Panc1 (cell line): Measurements from ENCODE around the gene SERPINE2. TPM values are rescaled to one million over a fixed set of nuclear protein-coding genes. Genes with fewer than 3 reads are reported as not detected.

Experiments used
- ATAC-seq: fragments of 200-7000 bp; cut with Tn5 transposase; 2 replicates; pipeline ENCODE4 v1.9.1; 2020; ENCODE audit warnings: mild to moderate bottlenecking, moderate library complexity
- BruUV-seq: library from RNA; stranded (reverse); fragments of 400-500 nt; replicated peaks from 2 replicates; lab custom pipeline; 2021; lab: Mats Ljungman, UMichigan
- CTCF ChIA-PET: fragments of 300-600 bp; sonication (Branson Sonifier 250); formaldehyde crosslinking; loops from one replicate; lab custom pipeline; 2022; ENCODE audit warnings: antibody characterized with exemption; lab: Charles Lee
- POLR2A ChIA-PET: fragments of 300-600 bp; sonication (Branson Sonifier 250); formaldehyde crosslinking; loops from one replicate; lab custom pipeline; 2022; ENCODE audit warnings: antibody characterized with exemption; lab: Charles Lee
- DNase-seq: peaks from one replicate; pipeline ENCODE4 v3.0.0-alpha.2; 2010; ENCODE audit warnings: low read depth, low spot score
- H3K27ac ChIP-seq: 2 replicates; pipeline ENCODE4 v1.5.1; 2011; ENCODE audit warnings: mild to moderate bottlenecking, low read length, inconsistent platforms
- H3K27me3 ChIP-seq: fragments of 200-500 bp; sonication (Bioruptor generic); 2 replicates; pipeline ENCODE4 v1.6.0; 2014; ENCODE audit warnings: low read length, inconsistent platforms; ENCODE audit not compliant: control insufficient read depth, insufficient read depth
- H3K36me3 ChIP-seq: fragments of 200-500 bp; sonication (Bioruptor generic); 2 replicates; pipeline ENCODE4 v1.5.1; 2014; ENCODE audit warnings: inconsistent platforms, mild to moderate bottlenecking, low read length, moderate library complexity; ENCODE audit not compliant: control insufficient read depth, insufficient read depth
- H3K4me1 ChIP-seq: 2 replicates; pipeline ENCODE4 v1.5.1; 2011; ENCODE audit warnings: inconsistent platforms, mild to moderate bottlenecking, low read length, moderate library complexity; ENCODE audit not compliant: control insufficient read depth, insufficient read depth
- H3K4me3 ChIP-seq, 2 experiments: 2 replicates each; pipeline ENCODE4 v1.5.1; 2011 to 2012; ENCODE audit warnings: low read depth in 2 of 2, low read length in 2 of 2, mild to moderate bottlenecking in 2 of 2, inconsistent platforms in 1 of 2, moderate library complexity in 1 of 2
- H3K9me3 ChIP-seq: fragments of 200-500 bp; sonication (Bioruptor generic); 2 replicates; pipeline ENCODE4 v1.5.1; 2014; ENCODE audit warnings: low read depth, mild to moderate bottlenecking, inconsistent platforms, low read length, moderate library complexity; ENCODE audit not compliant: control insufficient read depth, insufficient read depth
- POLR2AphosphoS5 ChIP-seq: IDR thresholded peaks from 2 replicates; pipeline ENCODE4 v1.6.1; 2012; ENCODE audit warnings: mild to moderate bottlenecking, low read depth, low read length, moderate library complexity
- SIN3A ChIP-seq: IDR thresholded peaks from 2 replicates; pipeline ENCODE4 v1.6.1; 2012; ENCODE audit warnings: low read depth, mild to moderate bottlenecking, low read length, moderate library complexity, borderline replicate concordance; ENCODE audit not compliant: insufficient read depth
- TCF7L2 ChIP-seq: IDR thresholded peaks from 2 replicates; pipeline ENCODE4 v1.6.1; 2011; ENCODE audit warnings: mild to moderate bottlenecking, low read depth, low read length, inconsistent platforms
- in situ Hi-C: cut with HindIII; loops from 2 replicates; pipeline ENCODE4 v1.10.0; 2016; ENCODE audit warnings: low sequenced_read_pairs, low pct_unique_long_range_greater_than_20kb
- intact Hi-C: fragments of 100-400 bp; cut with micrococcal nuclease; formaldehyde crosslinking; loops from one replicate; pipeline ENCODE4 v1.10.0; 2022; ENCODE audit not compliant: unreplicated experiment
- total RNA-seq: library from RNA; stranded (reverse); gene quantifications from one replicate; pipeline ENCODE4 v1.2.1, GENCODE V29; 2021; ENCODE audit not compliant: unreplicated experiment
- TF ChIP-seq, protein P1 (sequence below), 2 experiments: IDR thresholded peaks; 2 replicates each; pipeline ENCODE4 v1.6.1; 2011 to 2012; ENCODE audit warnings: low read depth in 2 of 2, control low read depth in 1 of 2, low read length in 1 of 2, mild to moderate bottlenecking in 1 of 2, moderate library complexity in 1 of 2; ENCODE audit not compliant: insufficient read depth in 1 of 2
- TF ChIP-seq, protein P2 (sequence below): fragments of 450-650 bp; IDR thresholded peaks from 2 replicates; pipeline ENCODE4 v1.5.1; 2017; ENCODE audit warnings: mild to moderate bottlenecking

The SERPINE2 gene
- total RNA-seq, 1 experiment from 2014 or later, result 3.1 TPM

DNA sequence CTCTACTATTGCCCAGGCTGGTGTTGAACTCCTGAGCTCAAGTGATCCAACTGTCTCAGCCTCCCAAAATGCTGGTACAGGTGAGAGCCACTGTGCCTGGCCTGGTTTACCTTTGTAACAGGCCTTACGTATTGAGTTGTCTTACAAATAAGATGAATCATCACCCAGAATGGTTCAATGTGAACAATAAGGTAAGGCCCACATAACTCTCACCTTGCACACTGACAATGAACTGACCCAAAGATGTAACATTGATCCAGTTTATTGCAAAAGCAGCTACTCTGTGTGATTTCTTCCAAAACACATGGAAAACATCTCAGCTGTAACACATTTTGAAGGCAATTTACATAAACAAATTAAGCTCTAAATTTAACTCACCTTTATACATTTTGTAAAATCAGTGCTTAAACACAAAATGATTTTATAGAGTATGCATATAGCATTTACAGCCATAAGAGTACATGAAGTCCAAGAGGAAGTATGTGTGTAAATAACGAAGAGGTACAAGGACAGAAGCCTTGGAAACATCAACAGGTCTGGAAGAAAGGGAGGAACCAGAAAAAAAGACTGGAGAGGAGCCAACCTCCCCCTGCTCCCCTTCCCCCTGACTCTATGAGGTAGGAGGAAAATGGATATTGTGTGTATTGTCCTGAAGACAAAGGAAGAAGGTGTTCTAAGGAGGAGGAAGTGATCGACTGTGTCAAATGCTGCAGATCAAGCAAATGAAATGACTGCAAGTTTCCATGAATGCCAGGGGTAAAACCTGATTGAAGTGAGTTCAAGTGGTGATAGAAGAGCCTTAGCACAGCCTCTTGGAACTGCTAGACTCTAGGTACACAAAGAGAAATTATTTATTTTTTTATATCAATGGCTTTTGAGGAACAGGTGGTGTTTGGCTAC, 88.4 kb downstream of the SERPINE2 start:
- Histone ChIP-seq H3K4me1 (peaks cover 1% of the 10 kb centered on the region; the same call in 1 of the 2 replicates), H3K36me3 (no peaks in the 10 kb centered on the region), H3K9me3 (no peaks in the 10 kb centered on the region), H3K4me3 (no peak overlapping the region), H3K27me3 (no peaks in the 10 kb centered on the region), H3K27ac (no peak overlapping the region)
- intact Hi-C loops (no loop called here), in situ Hi-C loops (no loop called here)
- BruUV-seq, result no TSS peak
- ATAC-seq, result no peak
- DNase-seq, result no peak
- no peak for TF ChIP-seq TCF7L2
- no peak for TF ChIP-seq POLR2AphosphoS5
- TF ChIP-seq, protein P1, sequence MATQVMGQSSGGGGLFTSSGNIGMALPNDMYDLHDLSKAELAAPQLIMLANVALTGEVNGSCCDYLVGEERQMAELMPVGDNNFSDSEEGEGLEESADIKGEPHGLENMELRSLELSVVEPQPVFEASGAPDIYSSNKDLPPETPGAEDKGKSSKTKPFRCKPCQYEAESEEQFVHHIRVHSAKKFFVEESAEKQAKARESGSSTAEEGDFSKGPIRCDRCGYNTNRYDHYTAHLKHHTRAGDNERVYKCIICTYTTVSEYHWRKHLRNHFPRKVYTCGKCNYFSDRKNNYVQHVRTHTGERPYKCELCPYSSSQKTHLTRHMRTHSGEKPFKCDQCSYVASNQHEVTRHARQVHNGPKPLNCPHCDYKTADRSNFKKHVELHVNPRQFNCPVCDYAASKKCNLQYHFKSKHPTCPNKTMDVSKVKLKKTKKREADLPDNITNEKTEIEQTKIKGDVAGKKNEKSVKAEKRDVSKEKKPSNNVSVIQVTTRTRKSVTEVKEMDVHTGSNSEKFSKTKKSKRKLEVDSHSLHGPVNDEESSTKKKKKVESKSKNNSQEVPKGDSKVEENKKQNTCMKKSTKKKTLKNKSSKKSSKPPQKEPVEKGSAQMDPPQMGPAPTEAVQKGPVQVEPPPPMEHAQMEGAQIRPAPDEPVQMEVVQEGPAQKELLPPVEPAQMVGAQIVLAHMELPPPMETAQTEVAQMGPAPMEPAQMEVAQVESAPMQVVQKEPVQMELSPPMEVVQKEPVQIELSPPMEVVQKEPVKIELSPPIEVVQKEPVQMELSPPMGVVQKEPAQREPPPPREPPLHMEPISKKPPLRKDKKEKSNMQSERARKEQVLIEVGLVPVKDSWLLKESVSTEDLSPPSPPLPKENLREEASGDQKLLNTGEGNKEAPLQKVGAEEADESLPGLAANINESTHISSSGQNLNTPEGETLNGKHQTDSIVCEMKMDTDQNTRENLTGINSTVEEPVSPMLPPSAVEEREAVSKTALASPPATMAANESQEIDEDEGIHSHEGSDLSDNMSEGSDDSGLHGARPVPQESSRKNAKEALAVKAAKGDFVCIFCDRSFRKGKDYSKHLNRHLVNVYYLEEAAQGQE (IDR thresholded peaks at IDR 0.05; ENCODE audit: insufficient read depth in 1 of 2, low read depth in 2 of 2, low read length in 1 of 2), result no peak
- TF ChIP-seq SIN3A, result no peak
- TF ChIP-seq, protein P2, sequence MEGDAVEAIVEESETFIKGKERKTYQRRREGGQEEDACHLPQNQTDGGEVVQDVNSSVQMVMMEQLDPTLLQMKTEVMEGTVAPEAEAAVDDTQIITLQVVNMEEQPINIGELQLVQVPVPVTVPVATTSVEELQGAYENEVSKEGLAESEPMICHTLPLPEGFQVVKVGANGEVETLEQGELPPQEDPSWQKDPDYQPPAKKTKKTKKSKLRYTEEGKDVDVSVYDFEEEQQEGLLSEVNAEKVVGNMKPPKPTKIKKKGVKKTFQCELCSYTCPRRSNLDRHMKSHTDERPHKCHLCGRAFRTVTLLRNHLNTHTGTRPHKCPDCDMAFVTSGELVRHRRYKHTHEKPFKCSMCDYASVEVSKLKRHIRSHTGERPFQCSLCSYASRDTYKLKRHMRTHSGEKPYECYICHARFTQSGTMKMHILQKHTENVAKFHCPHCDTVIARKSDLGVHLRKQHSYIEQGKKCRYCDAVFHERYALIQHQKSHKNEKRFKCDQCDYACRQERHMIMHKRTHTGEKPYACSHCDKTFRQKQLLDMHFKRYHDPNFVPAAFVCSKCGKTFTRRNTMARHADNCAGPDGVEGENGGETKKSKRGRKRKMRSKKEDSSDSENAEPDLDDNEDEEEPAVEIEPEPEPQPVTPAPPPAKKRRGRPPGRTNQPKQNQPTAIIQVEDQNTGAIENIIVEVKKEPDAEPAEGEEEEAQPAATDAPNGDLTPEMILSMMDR, result no peak
- POLR2A ChIA-PET, result no interaction called here
- CTCF ChIA-PET, result interaction anchor here (1.0 kb wide), 1 partner anchor 275 kb away, joined by 4 read pairs; no protein-coding TSS in a partner anchor

DNA sequence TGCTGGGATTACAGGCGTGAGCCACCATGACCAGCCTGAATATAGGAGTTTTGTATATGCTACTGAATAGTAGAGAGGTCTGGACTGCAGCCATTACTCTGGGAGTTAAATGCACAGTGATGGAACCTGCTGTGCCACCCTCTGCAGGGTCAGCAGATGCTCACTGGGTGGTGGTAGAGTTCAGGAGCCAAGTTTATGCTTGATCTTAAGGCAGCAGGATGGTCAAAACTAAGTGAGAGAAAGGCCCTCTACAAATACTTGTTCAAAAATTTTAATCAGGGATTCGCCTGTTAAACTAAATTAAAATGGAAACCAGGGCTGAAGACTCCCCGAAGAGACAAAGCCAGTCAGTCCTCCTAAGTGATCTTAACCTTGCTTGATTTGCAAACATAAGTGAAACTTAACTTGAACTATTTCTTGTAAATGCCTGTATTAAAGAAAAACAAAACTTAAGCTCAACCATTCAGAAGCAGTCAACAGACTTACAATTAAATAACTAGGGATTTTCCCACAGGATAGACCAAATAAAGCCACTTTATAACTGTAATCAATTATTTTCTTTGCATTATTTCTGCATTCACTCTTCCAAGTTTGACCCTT, 89.7 kb downstream of the SERPINE2 start:
- Histone ChIP-seq H3K36me3 (no peaks in the 10 kb centered on the region; the same call in 1 of the 2 replicates), H3K9me3 (no peaks in the 10 kb centered on the region), H3K4me3 (no peak overlapping the region), H3K27ac (no peak overlapping the region), H3K4me1 (peaks cover 5% of the 10 kb centered on the region; the same call in 1 of the 2 replicates), H3K27me3 (no peaks in the 10 kb centered on the region)
- BruUV-seq, result no TSS peak
- TF ChIP-seq, protein P2, result no peak
- TF ChIP-seq TCF7L2, result no peak
- POLR2A ChIA-PET, result interaction anchor here (0.7 kb wide), 1 partner anchor 10 kb away, joined by 9 read pairs; no protein-coding TSS in a partner anchor
- ATAC-seq (no peak), DNase-seq (no peak)
- CTCF ChIA-PET, result no interaction called here
- intact Hi-C loops (no loop called here), in situ Hi-C loops (no loop called here)
